K562 (cell line): ENCODE measurements around the gene ZNF473. TPM values are rescaled to one million over a fixed set of nuclear protein-coding genes. Genes with fewer than 3 reads are reported as not detected.
A peak's percentile ranks its signal among the peaks of the same experiment; 100 is the strongest.

Source experiments
- ATAC-seq: fragments of 200-7000 bp; cut with Tn5 transposase; 3 replicates; pipeline ENCODE4 v1.9.1; 2020; ENCODE audit warnings: moderate library complexity
- BruUV-seq: library from RNA; stranded (reverse); fragments of 400-500 nt; replicated peaks from 2 replicates; lab custom pipeline; 2021; lab: Mats Ljungman, UMichigan
- CTCF ChIA-PET: fragments of 300-600 bp; formaldehyde crosslinking; extraction: SDS; loops from one replicate; lab custom pipeline; 2021; ENCODE audit warnings: low intra/inter-chr PET ratio; lab: Yijun Ruan, JAX
- POLR2A ChIA-PET: fragments of 300-600, 350-650 bp; sonication (Branson Sonifier 250); formaldehyde crosslinking; extraction: SDS; loops from one replicate; lab custom pipeline; 2021; ENCODE audit warnings: antibody characterized with exemption, inconsistent platforms; lab: Yijun Ruan, JAX
- DNase-seq, 4 experiments: peaks; one replicate each; pipeline versions ENCODE4 v3.0.0 to v3.0.0-alpha.2; 2011 to 2018; ENCODE audit warnings: low spot score in 3 of 4, mixed read lengths in 3 of 4; ENCODE audit errors: extremely low read depth in 1 of 4
- FAIRE-seq: peaks from 2 replicates; lab custom pipeline; 2011; peaks lifted over from hg19 to GRCh38; lab: Jason Lieb, UNC
- H2AFZ ChIP-seq: 2 replicates; pipeline ENCODE4 v1.6.0; 2011; ENCODE audit warnings: low read depth, low read length, control low read depth, inconsistent platforms
- H3K27ac ChIP-seq: fragments of 200-600 bp; 3 replicates; pipeline ENCODE4 v1.8.0; 2011; ENCODE audit warnings: low read depth, mild to moderate bottlenecking, control low read depth, inconsistent platforms, low read length, moderate library complexity, mixed read lengths; ENCODE audit errors: extremely low read depth
- H3K27me3 ChIP-seq, 2 experiments: fragments of 300-600 bp in 1 of 2; 2 replicates in 1 of 2; 3 replicates in 1 of 2; pipeline versions ENCODE4 v1.6.0 to v1.8.0; 2011; ENCODE audit warnings: inconsistent platforms in 2 of 2, low read length in 2 of 2, mild to moderate bottlenecking in 1 of 2, mixed read lengths in 1 of 2, moderate library complexity in 1 of 2; ENCODE audit not compliant: control insufficient read depth in 2 of 2, insufficient read depth in 2 of 2
- H3K36me3 ChIP-seq: fragments of 300-600 bp; 3 replicates; pipeline ENCODE4 v1.8.0; 2011; ENCODE audit warnings: mild to moderate bottlenecking, low read length, inconsistent platforms; ENCODE audit not compliant: control insufficient read depth, insufficient read depth
- H3K4me1 ChIP-seq, 2 experiments: fragments of 200-600 bp in 1 of 2; replicated peaks in 1 of 2; 2 replicates in 1 of 2; 3 replicates in 1 of 2; pipeline versions ENCODE4 v1.5.1 to v1.8.0; 2011; ENCODE audit warnings: inconsistent platforms in 2 of 2, low read length in 2 of 2, mild to moderate bottlenecking in 1 of 2, mixed read lengths in 1 of 2, moderate library complexity in 1 of 2; ENCODE audit not compliant: control insufficient read depth in 2 of 2, insufficient read depth in 2 of 2
- H3K4me2 ChIP-seq: 2 replicates; pipeline ENCODE4 v1.6.1; 2011; ENCODE audit warnings: low read length, control low read depth, inconsistent platforms, mixed read lengths; ENCODE audit not compliant: insufficient read depth
- H3K4me3 ChIP-seq: fragments of 200-600 bp; sonication (generic), shearing (Covaris generic); 2 replicates; pipeline ENCODE4 v1.5.1; 2016; ENCODE audit warnings: control low read depth, inconsistent platforms
- H3K79me2 ChIP-seq: fragments of 200-600 bp; 3 replicates; pipeline ENCODE4 v1.8.0; 2011; ENCODE audit warnings: low read length, inconsistent platforms; ENCODE audit not compliant: control insufficient read depth, insufficient read depth
- H3K9ac ChIP-seq, 2 experiments: 2 replicates each; pipeline versions ENCODE4 v1.6.0 to v1.6.1; 2011; ENCODE audit warnings: low read depth in 2 of 2, low read length in 2 of 2, control low read depth in 1 of 2, inconsistent platforms in 1 of 2, mild to moderate bottlenecking in 1 of 2, mixed read lengths in 1 of 2; ENCODE audit not compliant: insufficient read depth in 1 of 2
- H3K9me1 ChIP-seq: one replicate; pipeline ENCODE4 v1.6.0; 2011; ENCODE audit warnings: inconsistent platforms, mild to moderate bottlenecking, low read length, moderate library complexity; ENCODE audit not compliant: control insufficient read depth, insufficient read depth
- H3K9me3 ChIP-seq: replicated peaks from 2 replicates; pipeline ENCODE4 v1.5.1; 2011; ENCODE audit warnings: low read depth, low read length, inconsistent platforms; ENCODE audit not compliant: control insufficient read depth, insufficient read depth
- H4K20me1 ChIP-seq: replicated peaks from 2 replicates; pipeline ENCODE4 v1.6.1; 2011; ENCODE audit warnings: low read length, inconsistent platforms, mixed read lengths; ENCODE audit not compliant: control insufficient read depth, insufficient read depth
- BRCA1 ChIP-seq, 2 experiments: fragments of 450-650 bp in 1 of 2; sonication (generic) in 1 of 2; formaldehyde crosslinking in 1 of 2; IDR thresholded peaks; 2 replicates each; pipeline versions ENCODE4 v1.5.0 to v1.6.1; 2017 to 2020; ENCODE audit warnings: mild to moderate bottlenecking in 1 of 2, missing genetic modification reagents in 1 of 2
- BRD4 ChIP-seq: fragments of 200-600 bp; sonication (generic); IDR thresholded peaks from 2 replicates; pipeline ENCODE4 v1.6.1; 2017; ENCODE audit warnings: inconsistent platforms
- CBX3 ChIP-seq, 2 experiments: IDR thresholded peaks; 1 replicate in 1 of 2; 2 replicates in 1 of 2; pipeline ENCODE4 v1.6.1; 2012; ENCODE audit warnings: inconsistent platforms in 2 of 2, low read length in 2 of 2, borderline replicate concordance in 1 of 2, control low read depth in 1 of 2
- EP300 ChIP-seq: IDR thresholded peaks from 2 replicates; pipeline ENCODE4 v1.6.1; 2012; ENCODE audit warnings: low read length, improper control_type of control experiment
- HOXB6 ChIP-seq: fragments of 250-450 bp; sonication (Bioruptor Pico); IDR thresholded peaks from 2 replicates; pipeline ENCODE4 v1.5.1; 2022; ENCODE audit warnings: mild to moderate bottlenecking, borderline replicate concordance
- KLF10 ChIP-seq: fragments of 250-450 bp; sonication (Bioruptor Pico); IDR thresholded peaks from 2 replicates; pipeline ENCODE4 v1.6.1; 2021; ENCODE audit warnings: matching md5 sums
- MBD2 ChIP-seq: sonication (generic); IDR thresholded peaks from 2 replicates; pipeline ENCODE4 v1.6.1; 2016; ENCODE audit warnings: low read depth, borderline replicate concordance
- TCFL5 ChIP-seq: fragments of 250-450 bp; sonication (Bioruptor Pico); conservative IDR thresholded peaks from 2 replicates; pipeline ENCODE4 v1.6.1; 2021; ENCODE audit warnings: mild to moderate bottlenecking, moderate library complexity, matching md5 sums
- ZBTB8A ChIP-seq: fragments of 450-650 bp; IDR thresholded peaks from 2 replicates; pipeline ENCODE4 v1.6.1; 2018; ENCODE audit warnings: mild to moderate bottlenecking, moderate library complexity; ENCODE audit not compliant: partially characterized antibody
- ZNF12 ChIP-seq: sonication (generic); formaldehyde crosslinking; IDR thresholded peaks from 2 replicates; pipeline ENCODE4 v1.4.0; 2020; ENCODE audit warnings: mild to moderate bottlenecking, missing genetic modification reagents
- ZNF75A ChIP-seq: fragments of 450-650 bp; formaldehyde crosslinking; IDR thresholded peaks from 2 replicates; pipeline ENCODE4 v1.4.0; 2020; ENCODE audit warnings: mild to moderate bottlenecking
- ZNF766 ChIP-seq: fragments of 200-800 bp; sonication (Bioruptor generic); conservative IDR thresholded peaks from 2 replicates; pipeline ENCODE4 v1.6.1; 2016; ENCODE audit warnings: missing genetic modification characterization, missing compliant biosample characterization
- WGBS: fragments of 100-300 bp; shearing (Covaris generic); methylation state at CpG from one replicate; pipeline ENCODE4 v1.1.6; 2016; ENCODE audit warnings: low coverage, mixed read lengths; ENCODE audit not compliant: insufficient coverage; ENCODE audit errors: missing lambda C conversion rate; 5-methylcytosine and 5-hydroxymethylcytosine counted together
- in situ Hi-C: fragments of 300-500 bp; cut with MboI; formaldehyde crosslinking; loops from 4 replicates; pipeline ENCODE4 v1.15.0; 2018; ENCODE audit warnings: inconsistent platforms, mixed read lengths
- intact Hi-C: fragments of 100-400 bp; cut with micrococcal nuclease; formaldehyde crosslinking; loops from 2 replicates; pipeline ENCODE4 v1.14.2; 2022
- polyA plus RNA-seq, 8 experiments: library from polyadenylated mRNA; depleted of rRNA in 4 of 8; stranded (reverse) in 5 of 8; unstranded in 3 of 8; fragments of >200 nt; fragmentation: Nextera tagmentation in 2 of 8; fragmentation: Illumina TruSeq in 1 of 8; extraction: Ambion mirVana in 2 of 8; extraction: Trizol in 1 of 8; gene quantifications; 2 replicates each; pipeline versions ENCODE4 v1.2.1 to v1.2.3, GENCODE V29; 2011 to 2014; ENCODE audit warnings: inconsistent platforms in 1 of 8, missing spikeins in 1 of 8
- total RNA-seq, 7 experiments: library from RNA; depleted of rRNA in 6 of 7; stranded (reverse); fragments of >200 nt in 6 of 7; fragmentation: Illumina TruSeq in 2 of 7; extraction: Trizol in 2 of 7; gene quantifications; 2 replicates each; pipeline versions ENCODE4 v1.2.1 to v1.2.3, GENCODE V29; 2011 to 2021; ENCODE audit warnings: low replicate concordance in 1 of 7
- TF ChIP-seq, protein P1 (sequence below): fragments of 250-450 bp; sonication (Bioruptor Pico); IDR thresholded peaks from 2 replicates; pipeline ENCODE4 v1.8.0; 2021; ENCODE audit warnings: moderate library complexity, mild to moderate bottlenecking, inconsistent platforms
- TF ChIP-seq, protein P2 (sequence below): sonication (generic); formaldehyde crosslinking; IDR thresholded peaks from 2 replicates; pipeline ENCODE4 v1.5.0; 2020; ENCODE audit warnings: missing genetic modification reagents
- TF ChIP-seq, protein P3 (sequence below): sonication (generic); formaldehyde crosslinking; IDR thresholded peaks from 2 replicates; pipeline ENCODE4 v1.9.0; 2022; ENCODE audit warnings: mild to moderate bottlenecking, missing genetic modification reagents
- TF ChIP-seq, protein P4 (sequence below): sonication (generic); formaldehyde crosslinking; IDR thresholded peaks from 2 replicates; pipeline ENCODE4 v1.8.1; 2022; ENCODE audit warnings: missing genetic modification reagents

Gene ZNF473
- total and polyA plus RNA-seq, 9 of the 15 experiments (the other 6 are each of a cell fraction or from before 2014, with no cell fraction given) = 8.2 to 34.0 (median 28.5) TPM

DNA sequence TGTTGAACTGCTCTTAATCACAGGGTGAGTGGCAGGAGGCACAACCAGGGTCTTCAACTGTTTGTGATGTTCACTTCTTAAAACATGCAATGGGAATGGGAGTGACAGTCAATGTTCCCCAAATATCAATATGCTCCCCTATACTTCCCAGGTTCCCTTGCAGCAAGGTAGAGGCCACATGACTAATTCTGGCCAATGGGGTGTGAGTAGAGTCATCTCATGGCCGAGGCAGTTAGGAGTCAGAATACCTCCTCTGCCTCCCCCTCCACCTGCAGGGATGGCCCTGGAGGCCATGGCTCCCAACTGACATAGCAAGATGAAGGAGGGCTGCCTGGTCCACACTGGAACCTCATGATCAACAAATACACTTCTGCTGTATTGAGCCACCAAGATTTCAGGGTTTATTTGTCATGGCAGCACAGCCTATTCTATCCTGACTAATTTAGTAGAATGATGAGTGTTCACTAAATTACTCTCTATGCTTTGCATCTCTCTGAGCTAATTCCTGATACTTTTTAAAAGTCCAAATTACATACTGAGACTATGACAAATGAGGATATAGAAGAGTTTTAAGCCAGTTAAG lies 9.5 kb upstream of the ZNF473 start:
- BruUV-seq = no TSS peak
- DNase-seq (peak in 3 of 4 experiments; percentile 23 to 73 (median 66)), ATAC-seq (no peak), FAIRE-seq (no peak)
- TF ChIP-seq HOXB6 (no peak), EP300 (no peak), ZBTB8A (no peak), ZNF75A (no peak), MBD2 (no peak), CBX3 (IDR thresholded peaks at IDR 0.05; ENCODE audit: borderline replicate concordance in 1 of 2, low read length in 2 of 2) (no peak), ZNF766 (CRISPR knock-in tag) (no peak), ZNF12 (CRISPR knock-in tag) (peak; percentile 97), KLF10 (CRISPR knock-in tag) (no peak), BRCA1 (IDR thresholded peaks at IDR 0.05) (no peak), BRCA1 (CRISPR knock-in tag; IDR thresholded peaks at IDR 0.05) (no peak), TCFL5 (CRISPR knock-in tag) (no peak), BRD4 (no peak)
- TF ChIP-seq, protein P1, sequence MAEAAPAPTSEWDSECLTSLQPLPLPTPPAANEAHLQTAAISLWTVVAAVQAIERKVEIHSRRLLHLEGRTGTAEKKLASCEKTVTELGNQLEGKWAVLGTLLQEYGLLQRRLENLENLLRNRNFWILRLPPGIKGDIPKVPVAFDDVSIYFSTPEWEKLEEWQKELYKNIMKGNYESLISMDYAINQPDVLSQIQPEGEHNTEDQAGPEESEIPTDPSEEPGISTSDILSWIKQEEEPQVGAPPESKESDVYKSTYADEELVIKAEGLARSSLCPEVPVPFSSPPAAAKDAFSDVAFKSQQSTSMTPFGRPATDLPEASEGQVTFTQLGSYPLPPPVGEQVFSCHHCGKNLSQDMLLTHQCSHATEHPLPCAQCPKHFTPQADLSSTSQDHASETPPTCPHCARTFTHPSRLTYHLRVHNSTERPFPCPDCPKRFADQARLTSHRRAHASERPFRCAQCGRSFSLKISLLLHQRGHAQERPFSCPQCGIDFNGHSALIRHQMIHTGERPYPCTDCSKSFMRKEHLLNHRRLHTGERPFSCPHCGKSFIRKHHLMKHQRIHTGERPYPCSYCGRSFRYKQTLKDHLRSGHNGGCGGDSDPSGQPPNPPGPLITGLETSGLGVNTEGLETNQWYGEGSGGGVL (CRISPR knock-in tag) = no peak
- TF ChIP-seq, protein P2, sequence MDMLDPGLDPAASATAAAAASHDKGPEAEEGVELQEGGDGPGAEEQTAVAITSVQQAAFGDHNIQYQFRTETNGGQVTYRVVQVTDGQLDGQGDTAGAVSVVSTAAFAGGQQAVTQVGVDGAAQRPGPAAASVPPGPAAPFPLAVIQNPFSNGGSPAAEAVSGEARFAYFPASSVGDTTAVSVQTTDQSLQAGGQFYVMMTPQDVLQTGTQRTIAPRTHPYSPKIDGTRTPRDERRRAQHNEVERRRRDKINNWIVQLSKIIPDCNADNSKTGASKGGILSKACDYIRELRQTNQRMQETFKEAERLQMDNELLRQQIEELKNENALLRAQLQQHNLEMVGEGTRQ = peak; percentile 64
- TF ChIP-seq, protein P3, sequence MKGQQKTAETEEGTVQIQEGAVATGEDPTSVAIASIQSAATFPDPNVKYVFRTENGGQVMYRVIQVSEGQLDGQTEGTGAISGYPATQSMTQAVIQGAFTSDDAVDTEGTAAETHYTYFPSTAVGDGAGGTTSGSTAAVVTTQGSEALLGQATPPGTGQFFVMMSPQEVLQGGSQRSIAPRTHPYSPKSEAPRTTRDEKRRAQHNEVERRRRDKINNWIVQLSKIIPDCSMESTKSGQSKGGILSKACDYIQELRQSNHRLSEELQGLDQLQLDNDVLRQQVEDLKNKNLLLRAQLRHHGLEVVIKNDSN (CRISPR knock-in tag) = peak; percentile 64
- TF ChIP-seq, protein P4, sequence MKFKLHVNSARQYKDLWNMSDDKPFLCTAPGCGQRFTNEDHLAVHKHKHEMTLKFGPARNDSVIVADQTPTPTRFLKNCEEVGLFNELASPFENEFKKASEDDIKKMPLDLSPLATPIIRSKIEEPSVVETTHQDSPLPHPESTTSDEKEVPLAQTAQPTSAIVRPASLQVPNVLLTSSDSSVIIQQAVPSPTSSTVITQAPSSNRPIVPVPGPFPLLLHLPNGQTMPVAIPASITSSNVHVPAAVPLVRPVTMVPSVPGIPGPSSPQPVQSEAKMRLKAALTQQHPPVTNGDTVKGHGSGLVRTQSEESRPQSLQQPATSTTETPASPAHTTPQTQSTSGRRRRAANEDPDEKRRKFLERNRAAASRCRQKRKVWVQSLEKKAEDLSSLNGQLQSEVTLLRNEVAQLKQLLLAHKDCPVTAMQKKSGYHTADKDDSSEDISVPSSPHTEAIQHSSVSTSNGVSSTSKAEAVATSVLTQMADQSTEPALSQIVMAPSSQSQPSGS (CRISPR knock-in tag) = no peak
- H3K36me3 ChIP-seq = peaks cover 67% of the 10 kb centered on the region
- no peak overlapping the region for H2AFZ ChIP-seq
- H3K9me1 ChIP-seq = no peaks in the 10 kb centered on the region
- no peak overlapping the region for H3K4me2 ChIP-seq
- H3K27ac ChIP-seq = no peak overlapping the region
- H3K27me3 ChIP-seq = no peaks in the 10 kb centered on the region
- no peak overlapping the region for H3K4me3 ChIP-seq
- H4K20me1 ChIP-seq = no peaks in the 10 kb centered on the region; the same call in none of the 2 replicates
- H3K9ac ChIP-seq = no peak overlapping the region
- ChIA-PET POLR2A (no interaction called here), CTCF (no interaction called here)
- H3K4me1 ChIP-seq = no peaks in the 10 kb centered on the region; a peak in 2 of 5 replicates
- H3K9me3 ChIP-seq = no peaks in the 10 kb centered on the region
- intact Hi-C loops = no loop called here
- in situ Hi-C loops = no loop called here
- WGBS = 75% methylated on average over 1 of the region's 1 CpG
- peaks cover 5% of the 10 kb centered on the region; the same call in 2 of the 3 replicates for H3K79me2 ChIP-seq
